GM23338 (cell line): ENCODE measurements around the gene TMEM62. TPM values are rescaled to one million over a fixed set of nuclear protein-coding genes. Genes with fewer than 3 reads are reported as not detected.

ENCODE experiments used
- ATAC-seq: fragments of 200-7000 bp; cut with Tn5 transposase; 3 replicates; pipeline ENCODE4 v1.9.1; 2020
- DNase-seq: peaks from one replicate; pipeline ENCODE4 v3.0.0-alpha.2; 2015; ENCODE audit warnings: low spot score
- H2AFZ ChIP-seq: fragments of 200-600 bp; sonication (generic); 2 replicates; pipeline ENCODE4 v1.8.0; 2016; ENCODE audit warnings: antibody characterized with exemption, mild to moderate bottlenecking, moderate library complexity
- H3F3A ChIP-seq: fragments of 200-600 bp; sonication (generic); replicated peaks from 2 replicates; pipeline ENCODE4 v1.8.0; 2017; ENCODE audit warnings: antibody characterized with exemption, mixed run types, low read depth
- H3K27ac ChIP-seq: fragments of 200-600 bp; sonication (generic); 2 replicates; pipeline ENCODE4 v1.6.1; 2016; ENCODE audit warnings: low read depth
- H3K27me3 ChIP-seq: fragments of 200-600 bp; sonication (generic); 2 replicates; pipeline ENCODE4 v1.8.0; 2016; ENCODE audit warnings: mild to moderate bottlenecking, mixed run types, moderate library complexity; ENCODE audit not compliant: insufficient read depth
- H3K36me3 ChIP-seq: fragments of 200-600 bp; sonication (generic); 2 replicates; pipeline ENCODE4 v1.8.0; 2016; ENCODE audit warnings: mild to moderate bottlenecking; ENCODE audit not compliant: insufficient read depth
- H3K4me1 ChIP-seq: fragments of 200-600 bp; sonication (generic); 2 replicates; pipeline ENCODE4 v1.8.0; 2016; ENCODE audit warnings: mild to moderate bottlenecking, moderate library complexity; ENCODE audit not compliant: insufficient read depth
- H3K4me2 ChIP-seq: fragments of 200-600 bp; sonication (generic); 2 replicates; pipeline ENCODE4 v1.7.1; 2017; ENCODE audit warnings: mixed run types
- H3K4me3 ChIP-seq: fragments of 200-600 bp; sonication (generic); 2 replicates; pipeline ENCODE4 v1.6.1; 2016; ENCODE audit warnings: mixed run types
- H3K79me2 ChIP-seq: fragments of 200-600 bp; sonication (generic); replicated peaks from 2 replicates; pipeline ENCODE4 v1.8.0; 2017; ENCODE audit warnings: mild to moderate bottlenecking; ENCODE audit not compliant: insufficient read depth
- H3K9me2 ChIP-seq: fragments of 200-600 bp; sonication (generic); 2 replicates; pipeline ENCODE4 v1.8.0; 2017; ENCODE audit not compliant: insufficient read depth
- H4K20me1 ChIP-seq: fragments of 200-600 bp; sonication (generic); replicated peaks from 2 replicates; pipeline ENCODE4 v1.8.0; 2017; ENCODE audit warnings: mild to moderate bottlenecking; ENCODE audit not compliant: insufficient read depth
- H3K27ac Mint-ChIP-seq: 2 replicates; pipeline ENCODE4 v1.8.0; 2020; ENCODE audit warnings: inconsistent platforms, mild to moderate bottlenecking, moderate library complexity, mixed read lengths
- H3K27me3 Mint-ChIP-seq: 3 replicates; pipeline ENCODE4 v1.8.0; 2022; ENCODE audit warnings: low read depth, mild to moderate bottlenecking, moderate library complexity, mixed read lengths, inconsistent platforms; ENCODE audit not compliant: insufficient read depth, poor library complexity
- H3K36me3 Mint-ChIP-seq: 3 replicates; pipeline ENCODE4 v1.8.0; 2021; ENCODE audit warnings: low read depth, mild to moderate bottlenecking, inconsistent platforms, moderate library complexity, mixed read lengths
- H3K4me1 Mint-ChIP-seq: 3 replicates; pipeline ENCODE4 v1.8.0; 2020; ENCODE audit warnings: mild to moderate bottlenecking, inconsistent platforms, mixed read lengths
- H3K4me3 Mint-ChIP-seq: 3 replicates; pipeline ENCODE4 v1.8.0; 2021; ENCODE audit warnings: moderate library complexity, mild to moderate bottlenecking, inconsistent platforms, mixed read lengths
- H3K9me3 Mint-ChIP-seq: 3 replicates; pipeline ENCODE4 v1.8.0; 2020; ENCODE audit warnings: moderate library complexity, mild to moderate bottlenecking, inconsistent platforms, mixed read lengths
- CREB1 ChIP-seq: fragments of 250-450 bp; sonication (Bioruptor Pico); IDR thresholded peaks from 2 replicates; pipeline ENCODE4 v1.5.0; 2020; ENCODE audit warnings: low read depth, mild to moderate bottlenecking, moderate library complexity
- CTCF ChIP-seq, 2 experiments: fragments of 200-600 bp in 1 of 2; sonication (generic) in 1 of 2; conservative IDR thresholded peaks; 2 replicates each; pipeline versions ENCODE4 v1.5.1 to v1.6.1; 2016 to 2017; ENCODE audit warnings: antibody characterized with exemption in 2 of 2, low read depth in 2 of 2, mild to moderate bottlenecking in 2 of 2, moderate library complexity in 1 of 2
- ETS1 ChIP-seq: IDR thresholded peaks from 2 replicates; pipeline ENCODE4 v1.6.1; 2016; ENCODE audit warnings: antibody characterized with exemption
- EZH2 ChIP-seq: fragments of 200-600 bp; sonication (generic); IDR thresholded peaks from one replicate; pipeline ENCODE4 v1.8.0; 2017; ENCODE audit warnings: antibody characterized with exemption, mild to moderate bottlenecking, low read depth; ENCODE audit not compliant: unreplicated experiment
- EZH2phosphoT487 ChIP-seq: fragments of 200-600 bp; sonication (generic); IDR thresholded peaks from one replicate; pipeline ENCODE4 v1.8.1; 2018; ENCODE audit warnings: antibody characterized with exemption; ENCODE audit not compliant: unreplicated experiment
- JUNB ChIP-seq: IDR thresholded peaks from one replicate; pipeline ENCODE4 v1.6.1; 2016; ENCODE audit warnings: antibody characterized with exemption; ENCODE audit not compliant: unreplicated experiment
- NANOG ChIP-seq: IDR thresholded peaks from 2 replicates; pipeline ENCODE4 v1.6.1; 2016; ENCODE audit warnings: antibody characterized with exemption, borderline replicate concordance
- POLR2AphosphoS5 ChIP-seq: IDR thresholded peaks from 2 replicates; pipeline ENCODE4 v1.6.1; 2016; ENCODE audit warnings: antibody characterized with exemption, low read depth
- ZNF114 ChIP-seq: fragments of 250-450 bp; sonication (Bioruptor Pico); IDR thresholded peaks from 2 replicates; pipeline ENCODE4 v1.5.0; 2020; ENCODE audit warnings: mild to moderate bottlenecking, moderate library complexity
- ZNF331 ChIP-seq: fragments of 250-450 bp; sonication (Bioruptor Pico); IDR thresholded peaks from 2 replicates; pipeline ENCODE4 v1.5.0; 2020; ENCODE audit warnings: low read depth, mild to moderate bottlenecking, moderate library complexity
- ZNF462 ChIP-seq: fragments of 250-450 bp; sonication (Bioruptor Pico); IDR thresholded peaks from 2 replicates; pipeline ENCODE4 v1.5.0; 2020; ENCODE audit warnings: mild to moderate bottlenecking, moderate library complexity
- polyA plus RNA-seq: library from polyadenylated mRNA; unstranded; fragments of >200 nt; fragmentation: Nextera tagmentation; extraction: Ambion mirVana; gene quantifications from 2 replicates; pipeline ENCODE4 v1.2.1, GENCODE V29; 2016
- total RNA-seq: library from RNA; depleted of rRNA; stranded (reverse); fragments of >200 nt; shearing (Covaris generic); gene quantifications from 2 replicates; pipeline ENCODE4 v1.2.3, GENCODE V29; 2014

Gene TMEM62
- total and polyA plus RNA-seq, 2 experiments from 2014 or later: 3.4 to 14.3 TPM

- no peak for TF ChIP-seq ETS1
- no peak for TF ChIP-seq ZNF331 (CRISPR knock-in tag)
- no peak for TF ChIP-seq JUNB
- no peak for TF ChIP-seq EZH2phosphoT487
- TF ChIP-seq ZNF114 (CRISPR knock-in tag): no peak
- TF ChIP-seq EZH2: no peak
- no peak for TF ChIP-seq CTCF (conservative IDR thresholded peaks at IDR 0.05; ENCODE audit: low read depth in 2 of 2)
These were observed 11.1 kb downstream of the TMEM62 start (continued) for GRCh38 chr15:43144512-43144911.

GRCh38 chr15:43146184-43146583, 12.8 kb downstream of the TMEM62 start:
- no peaks in the 10 kb centered on the region for H3K27me3 ChIP-seq
- H2AFZ ChIP-seq: no peak overlapping the region
- H4K20me1 ChIP-seq: no peaks in the 10 kb centered on the region
- H3K79me2 ChIP-seq: no peaks in the 10 kb centered on the region
- no peak overlapping the region for H3K27ac ChIP-seq
- H3K36me3 Mint-ChIP-seq: no peaks in the 10 kb centered on the region
- no peaks in the 10 kb centered on the region; the same call in 1 of the 2 replicates for H3K9me2 ChIP-seq
- H3K4me3 ChIP-seq: no peak overlapping the region
- no peak overlapping the region for H3K27ac Mint-ChIP-seq
- H3K9me3 Mint-ChIP-seq: no peaks in the 10 kb centered on the region
- no peaks in the 10 kb centered on the region for H3K27me3 Mint-ChIP-seq
- H3K4me3 Mint-ChIP-seq: no peak overlapping the region
- no peak for DNase-seq
- H3K4me2 ChIP-seq: no peak overlapping the region
- no peaks in the 10 kb centered on the region for H3K4me1 ChIP-seq
- H3F3A ChIP-seq: no peaks in the 10 kb centered on the region
- H3K36me3 ChIP-seq: no peaks in the 10 kb centered on the region; the same call in 1 of the 2 replicates
- H3K4me1 Mint-ChIP-seq: peaks cover 2% of the 10 kb centered on the region; the same call in 1 of the 3 replicates
- no peak for ATAC-seq
- TF ChIP-seq JUNB: no peak
- TF ChIP-seq EZH2: no peak
- no peak for TF ChIP-seq NANOG
- no peak for TF ChIP-seq EZH2phosphoT487
- TF ChIP-seq POLR2AphosphoS5: no peak
- TF ChIP-seq CREB1 (CRISPR knock-in tag): no peak
- TF ChIP-seq ZNF331 (CRISPR knock-in tag): no peak
- TF ChIP-seq ETS1: no peak
- no peak for TF ChIP-seq ZNF462
